Keratinocyte (primary cell): ENCODE data around the gene PPP1R7. TPM values are rescaled to one million over a fixed set of nuclear protein-coding genes. Genes with fewer than 3 reads are reported as not detected.

ENCODE experiments used
- DNase-seq: peaks from one replicate; pipeline ENCODE4 v3.0.0-alpha.2; 2011; ENCODE audit warnings: low read depth, missing footprints, low spot score
- FAIRE-seq: peaks from 2 replicates; lab custom pipeline; 2011; peaks lifted over from hg19 to GRCh38; lab: Jason Lieb, UNC
- H2AFZ ChIP-seq: 2 replicates; pipeline ENCODE4 v1.6.0; 2012; ENCODE audit warnings: low read length, control low read depth, inconsistent platforms; ENCODE audit not compliant: control insufficient read depth
- H3K27ac ChIP-seq: 2 replicates; pipeline ENCODE4 v1.5.1; 2011; ENCODE audit warnings: low read length; ENCODE audit not compliant: control insufficient read depth, insufficient read depth
- H3K27me3 ChIP-seq: 3 replicates; pipeline ENCODE4 v1.6.0; 2011; ENCODE audit warnings: low read length; ENCODE audit not compliant: control insufficient read depth, insufficient read depth; ENCODE audit errors: extremely low read depth
- H3K36me3 ChIP-seq, 2 experiments: 2 replicates in 1 of 2; 3 replicates in 1 of 2; pipeline ENCODE4 v1.5.1; 2011; ENCODE audit warnings: low read length in 2 of 2, mild to moderate bottlenecking in 1 of 2; ENCODE audit not compliant: control insufficient read depth in 2 of 2, insufficient read depth in 2 of 2; ENCODE audit errors: extremely low read depth in 1 of 2
- H3K4me1 ChIP-seq: 3 replicates; pipeline ENCODE4 v1.5.1; 2011; ENCODE audit warnings: low read length; ENCODE audit not compliant: control insufficient read depth, insufficient read depth; ENCODE audit errors: extremely low read depth
- H3K4me2 ChIP-seq: 3 replicates; pipeline ENCODE4 v1.6.0; 2011; ENCODE audit warnings: low read depth, low read length; ENCODE audit not compliant: control insufficient read depth, insufficient read depth; ENCODE audit errors: extremely low read depth
- H3K4me3 ChIP-seq, 3 experiments: fragments of 200-600 bp in 1 of 3; sonication (generic) in 1 of 3; 2 replicates in 2 of 3; 3 replicates in 1 of 3; pipeline ENCODE4 v1.5.1; 2011 to 2016; ENCODE audit warnings: low read length in 3 of 3, mild to moderate bottlenecking in 3 of 3, control low read depth in 2 of 3, inconsistent platforms in 1 of 3, low read depth in 1 of 3, mixed read lengths in 1 of 3, mixed run types in 1 of 3, moderate library complexity in 1 of 3; ENCODE audit not compliant: control insufficient read depth in 2 of 3, insufficient read depth in 2 of 3; ENCODE audit errors: extremely low read depth in 1 of 3
- H3K79me2 ChIP-seq: 2 replicates; pipeline ENCODE4 v1.6.0; 2012; ENCODE audit warnings: low read length; ENCODE audit not compliant: control insufficient read depth, insufficient read depth
- H3K9ac ChIP-seq: 3 replicates; pipeline ENCODE4 v1.6.0; 2011; ENCODE audit warnings: low read length; ENCODE audit not compliant: control insufficient read depth, insufficient read depth; ENCODE audit errors: extremely low read depth
- H3K9me1 ChIP-seq: 3 replicates; pipeline ENCODE4 v1.6.0; 2011; ENCODE audit warnings: low read length; ENCODE audit not compliant: control insufficient read depth, insufficient read depth; ENCODE audit errors: extremely low read depth
- H3K9me3 ChIP-seq: 2 replicates; pipeline ENCODE4 v1.5.1; 2012; ENCODE audit warnings: low read depth, low read length; ENCODE audit not compliant: control insufficient read depth
- H4K20me1 ChIP-seq: 3 replicates; pipeline ENCODE4 v1.6.0; 2011; ENCODE audit warnings: low read length; ENCODE audit not compliant: control insufficient read depth, insufficient read depth; ENCODE audit errors: extremely low read depth
- CTCF ChIP-seq, 3 experiments: IDR thresholded peaks in 1 of 3; conservative IDR thresholded peaks in 1 of 3; optimal IDR thresholded peaks in 1 of 3; 2 replicates in 2 of 3; 3 replicates in 1 of 3; pipeline versions ENCODE3 to v1.5.1; 2011; ENCODE audit warnings: low read length in 3 of 3, mild to moderate bottlenecking in 3 of 3, moderate library complexity in 2 of 3, control low read depth in 1 of 3, inconsistent platforms in 1 of 3; ENCODE audit not compliant: insufficient read depth in 2 of 3; ENCODE audit errors: extremely low read depth in 1 of 3
- EZH2 ChIP-seq: IDR thresholded peaks from one replicate; pipeline ENCODE4 v1.6.1; 2012; ENCODE audit warnings: inconsistent platforms, mild to moderate bottlenecking, low read length, moderate library complexity
- dilution Hi-C: fragments of 300-500 bp; cut with MboI; formaldehyde crosslinking; loops from one replicate; pipeline ENCODE4 v1.7.0; 2020; ENCODE audit warnings: low sequenced_read_pairs; ENCODE audit not compliant: extremely low pct_ligation_motif_present
- polyA plus RNA-seq, 5 experiments: library from polyadenylated mRNA; depleted of rRNA in 3 of 5; stranded (reverse) in 3 of 5; stranded (forward) in 1 of 5; unstranded in 1 of 5; fragments of >200 nt; gene quantifications; 1 replicate in 1 of 5; 2 replicates in 3 of 5; 3 replicates in 1 of 5; pipeline versions ENCODE4 v1.2.1 to v1.2.3, GENCODE V29; 2011 to 2012; ENCODE audit warnings: missing spikeins in 2 of 5, low read depth in 1 of 5, low replicate concordance in 1 of 5

PPP1R7 gene
- polyA plus RNA-seq, 1 donor (not counting 4 experiments of a cell fraction or from before 2014, with no cell fraction given) = 84.9 TPM

DNA sequence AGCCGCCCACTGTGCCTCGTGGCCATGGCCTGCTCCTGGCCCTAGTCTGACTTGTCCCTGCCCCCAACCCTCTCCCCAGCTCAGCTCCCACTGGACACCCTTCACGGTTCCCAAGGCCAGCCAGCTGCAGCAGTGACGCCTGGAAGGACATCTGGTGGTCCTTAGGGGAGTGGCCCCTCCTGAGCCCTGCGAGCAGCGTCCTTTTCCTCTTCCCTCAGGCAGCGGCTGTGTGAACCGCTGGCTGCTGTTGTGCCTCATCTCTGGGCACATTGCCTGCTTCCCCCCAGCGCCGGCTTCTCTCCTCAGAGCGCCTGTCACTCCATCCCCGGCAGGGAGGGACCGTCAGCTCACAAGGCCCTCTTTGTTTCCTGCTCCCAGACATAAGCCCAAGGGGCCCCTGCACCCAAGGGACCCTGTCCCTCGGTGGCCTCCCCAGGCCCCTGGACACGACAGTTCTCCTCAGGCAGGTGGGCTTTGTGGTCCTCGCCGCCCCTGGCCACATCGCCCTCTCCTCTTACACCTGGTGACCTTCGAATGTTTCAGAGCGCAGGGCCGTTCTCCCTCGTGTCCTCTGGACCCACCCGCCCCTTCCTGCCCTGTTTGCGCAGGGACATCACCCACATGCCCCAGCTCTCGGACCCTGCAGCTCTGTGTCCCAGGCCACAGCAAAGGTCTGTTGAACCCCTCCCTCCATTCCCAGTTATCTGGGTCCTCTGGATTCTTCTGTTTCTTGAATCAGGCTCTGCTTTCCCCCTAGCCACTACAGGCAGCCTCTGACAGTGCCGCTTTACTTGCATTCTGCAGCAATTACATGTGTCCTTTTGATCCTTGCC, 74.0 kb downstream of the PPP1R7 start:
- Histone ChIP-seq H3K4me3 (no peak overlapping the region), H3K4me2 (no peak overlapping the region)
- dilution Hi-C loops = no loop called here

GRCh38 chr2:241224851-241225438, 74.7 kb downstream of the PPP1R7 start:
- no peaks in the 10 kb centered on the region for H3K27me3 ChIP-seq
- H3K4me1 ChIP-seq = peaks cover 9% of the 10 kb centered on the region
- H4K20me1 ChIP-seq = no peaks in the 10 kb centered on the region
- no peak overlapping the region for H3K27ac ChIP-seq
- DNase-seq (no peak), FAIRE-seq (no peak)
- H3K9ac ChIP-seq = no peak overlapping the region
- H3K79me2 ChIP-seq = no peaks in the 10 kb centered on the region
- no peaks in the 10 kb centered on the region for H3K9me1 ChIP-seq
- peaks cover 19 to 29% of the 10 kb centered on the region in 2 experiments for H3K36me3 ChIP-seq
- TF ChIP-seq EZH2 (no peak), CTCF (optimal IDR thresholded peaks at IDR 0.05 in 1 of 3, IDR thresholded peaks at IDR 0.05 in 1 of 3, conservative IDR thresholded peaks at IDR 0.05 in 1 of 3; ENCODE audit: extremely low read depth in 1 of 3, insufficient read depth in 2 of 3, low read length in 3 of 3) (no peak)
- no peak overlapping the region for H3K4me2 ChIP-seq
- dilution Hi-C loops = no loop called here
- H2AFZ ChIP-seq = no peak overlapping the region
- H3K4me3 ChIP-seq = no peak overlapping the region
- no peaks in the 10 kb centered on the region for H3K9me3 ChIP-seq

More for the DNA sequence above, 74.0 kb downstream of the PPP1R7 start:
- Histone ChIP-seq H3K4me1 (peaks cover 9% of the 10 kb centered on the region), H2AFZ (no peak overlapping the region), H3K27me3 (no peaks in the 10 kb centered on the region), H3K27ac (no peak overlapping the region), H4K20me1 (no peaks in the 10 kb centered on the region), H3K9ac (no peak overlapping the region), H3K36me3 (peaks cover 16 to 27% of the 10 kb centered on the region in 2 experiments), H3K9me1 (no peaks in the 10 kb centered on the region), H3K9me3 (no peaks in the 10 kb centered on the region), H3K79me2 (no peaks in the 10 kb centered on the region)
- TF ChIP-seq EZH2 (no peak), CTCF (optimal IDR thresholded peaks at IDR 0.05 in 1 of 3, IDR thresholded peaks at IDR 0.05 in 1 of 3, conservative IDR thresholded peaks at IDR 0.05 in 1 of 3; ENCODE audit: extremely low read depth in 1 of 3, insufficient read depth in 2 of 3, low read length in 3 of 3) (no peak)
- DNase-seq (no peak), FAIRE-seq (no peak)
